GM18502 (cell line): ENCODE results near the gene MRPL40.
A peak's percentile ranks its signal among the peaks of the same experiment; 100 is the strongest.

Experiments used
- ATAC-seq: cut with Tn5 transposase; IDR thresholded peaks from one replicate; pipeline ENCODE4 v1.9.1; 2021; ENCODE audit warnings: mild to moderate bottlenecking; ENCODE audit not compliant: unreplicated experiment, poor library complexity

Gene MRPL40

GRCh38 chr22:19406281-19406811, 26.0 kb upstream of the MRPL40 start:
- no peak for ATAC-seq

- no peak for ATAC-seq
Observed at GRCh38 chr22:19406846-19407245, 25.5 kb upstream of the MRPL40 start.

- no peak for ATAC-seq
Observed at GRCh38 chr22:19407649-19408606, 24.4 kb upstream of the MRPL40 start.

- ATAC-seq: no peak
Observed at GRCh38 chr22:19410941-19411689, 21.2 kb upstream of the MRPL40 start.

- no peak for ATAC-seq
Observed at GRCh38 chr22:19411690-19412045, 20.7 kb upstream of the MRPL40 start.

GRCh38 chr22:19412478-19412877, 19.9 kb upstream of the MRPL40 start:
- no peak for ATAC-seq

GRCh38 chr22:19412923-19413322, 19.4 kb upstream of the MRPL40 start:
- no peak for ATAC-seq

GRCh38 chr22:19419086-19419463, 13.3 kb upstream of the MRPL40 start:
- no peak for ATAC-seq

GRCh38 chr22:19419464-19420178, 12.7 kb upstream of the MRPL40 start:
- no peak for ATAC-seq

- no peak for ATAC-seq
Observed at GRCh38 chr22:19420321-19420720, 12.0 kb upstream of the MRPL40 start.

GRCh38 chr22:19422440-19423301, 9.7 kb upstream of the MRPL40 start:
- ATAC-seq: no peak

GRCh38 chr22:19424186-19424500, 8.2 kb upstream of the MRPL40 start:
- no peak for ATAC-seq

GRCh38 chr22:19429950-19430889, 2.1 kb upstream of the MRPL40 start:
- no peak for ATAC-seq

- peak; percentile 2 for ATAC-seq
Observed at GRCh38 chr22:19430890-19431541, 1.3 kb upstream of the MRPL40 start.

GRCh38 chr22:19431649-19432132, 654 bp upstream of the MRPL40 start, which contains the start of gene HIRA:
TSS of gene HIRA (minus strand) at chr22:19431733. CDS start at chr22:19431476, 257 bp downstream.
- ATAC-seq: peak; percentile 47

GRCh38 chr22:19434401-19434800, 2.1 kb downstream of the MRPL40 start:
- ATAC-seq: no peak

- ATAC-seq: no peak
Observed at GRCh38 chr22:19434829-19435580, 2.7 kb downstream of the MRPL40 start.
